Fibroblast of lung (primary cell): ENCODE measurements around the gene PILRA. TPM values are rescaled to one million over a fixed set of nuclear protein-coding genes. Genes with fewer than 3 reads are reported as not detected.
"Not testable (repeated sequence)": the region's sequence is repeated elsewhere in the genome, so short reads cannot be mapped to it uniquely, and the experiment has no call there.

Source experiments
- DNase-seq, 2 donors: peaks; one replicate each; pipeline versions ENCODE4 v3.0.0 to v3.0.0-alpha.2; 2010; ENCODE audit warnings: low read depth in 2 of 2
- H2AFZ ChIP-seq: 2 replicates; pipeline ENCODE4 v1.5.1; 2012; ENCODE audit warnings: low read length, control low read depth, inconsistent platforms
- H3K27ac ChIP-seq: 2 replicates; pipeline ENCODE4 v1.5.1; 2011; ENCODE audit warnings: low read length, control low read depth; ENCODE audit not compliant: insufficient read depth
- H3K27me3 ChIP-seq: 2 replicates; pipeline ENCODE4 v1.5.1; 2011; ENCODE audit warnings: mild to moderate bottlenecking, low read length; ENCODE audit not compliant: control insufficient read depth, insufficient read depth
- H3K36me3 ChIP-seq: 2 replicates; pipeline ENCODE4 v1.5.1; 2011; ENCODE audit warnings: low read length; ENCODE audit not compliant: control insufficient read depth, insufficient read depth
- H3K4me1 ChIP-seq: 2 replicates; pipeline ENCODE4 v1.5.1; 2011; ENCODE audit warnings: low read length; ENCODE audit not compliant: control insufficient read depth, insufficient read depth; ENCODE audit errors: extremely low read depth
- H3K4me2 ChIP-seq: 2 replicates; pipeline ENCODE4 v1.5.1; 2011; ENCODE audit warnings: low read length, control low read depth; ENCODE audit not compliant: insufficient read depth; ENCODE audit errors: extremely low read depth
- H3K4me3 ChIP-seq, 4 experiments: fragments of 200-600 bp in 1 of 4; sonication (generic) in 1 of 4; replicated peaks in 1 of 4; 2 replicates each; pipeline ENCODE4 v1.5.1; 2011 to 2016; ENCODE audit warnings: low read length in 4 of 4, low read depth in 3 of 4, mild to moderate bottlenecking in 3 of 4, control low read depth in 2 of 4, inconsistent platforms in 1 of 4, mixed read lengths in 1 of 4; ENCODE audit not compliant: insufficient read depth in 1 of 4; ENCODE audit errors: control extremely low read depth in 1 of 4
- H3K79me2 ChIP-seq: 2 replicates; pipeline ENCODE4 v1.5.1; 2012; ENCODE audit warnings: mild to moderate bottlenecking, low read length, inconsistent platforms; ENCODE audit not compliant: control insufficient read depth, insufficient read depth
- H3K9ac ChIP-seq: 2 replicates; pipeline ENCODE4 v1.5.1; 2011; ENCODE audit warnings: mild to moderate bottlenecking, low read length, control low read depth; ENCODE audit not compliant: insufficient read depth
- H3K9me3 ChIP-seq: 2 replicates; pipeline ENCODE4 v1.5.1; 2012; ENCODE audit warnings: low read depth, low read length; ENCODE audit not compliant: control insufficient read depth, insufficient read depth
- H4K20me1 ChIP-seq: 2 replicates; pipeline ENCODE4 v1.5.1; 2011; ENCODE audit warnings: low read length; ENCODE audit not compliant: control insufficient read depth, insufficient read depth; ENCODE audit errors: extremely low read depth
- EZH2 ChIP-seq: IDR thresholded peaks from 2 replicates; pipeline ENCODE4 v1.5.1; 2012; ENCODE audit warnings: low read length, control low read depth, mild to moderate bottlenecking; ENCODE audit errors: missing control alignments
- polyA plus RNA-seq, 2 donors: library from polyadenylated mRNA; depleted of rRNA in 1 of 2; stranded (reverse) in 1 of 2; unstranded in 1 of 2; fragments of >200 nt; gene quantifications; 2 replicates each; pipeline ENCODE4 v1.2.1, GENCODE V29; 2011 to 2012; ENCODE audit warnings: missing spikeins in 1 of 2
- total RNA-seq: library from RNA; depleted of rRNA; stranded (reverse); fragments of >200 nt; gene quantifications from 2 replicates; pipeline ENCODE4 v1.2.1, GENCODE V29; 2014
- TF ChIP-seq, protein P1 (sequence below), 2 donors: IDR thresholded peaks in 1 of 2; conservative IDR thresholded peaks in 1 of 2; 1 replicate in 1 of 2; 2 replicates in 1 of 2; pipeline ENCODE4 v1.5.1; 2011 to 2012; ENCODE audit warnings: low read length in 2 of 2, control low read depth in 1 of 2, inconsistent platforms in 1 of 2, low read depth in 1 of 2, mild to moderate bottlenecking in 1 of 2

PILRA gene
- total and polyA plus RNA-seq, 2 donors (not counting 1 experiment from before 2014, with no cell fraction given): 0.15 to 0.33 TPM

DNA sequence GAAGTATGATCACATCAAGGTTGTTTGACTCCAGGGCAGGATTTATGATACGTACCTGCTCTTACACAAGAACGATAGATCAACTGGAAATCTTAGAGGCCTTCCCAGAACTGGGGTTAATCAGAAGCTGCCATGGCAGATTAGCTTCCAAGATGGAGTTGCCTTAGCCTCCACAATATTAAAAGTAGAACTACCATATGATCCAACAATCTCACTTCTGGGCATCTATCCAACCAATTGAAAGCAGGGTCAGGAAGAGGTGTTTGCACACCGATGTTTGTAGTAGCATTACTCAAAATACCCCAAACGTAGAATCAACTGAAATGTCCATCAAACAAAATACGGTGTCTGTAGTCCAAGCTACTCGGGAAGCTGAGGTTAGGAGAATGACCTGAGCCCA is 8.8 kb upstream of the PILRA start:
- Histone ChIP-seq H3K36me3 (peaks cover 13% of the 10 kb centered on the region), H2AFZ (no peak overlapping the region), H3K4me3 (no peak overlapping the region), H3K4me2 (no peak overlapping the region), H3K79me2 (no peaks in the 10 kb centered on the region), H3K27me3 (no peaks in the 10 kb centered on the region), H3K9me3 (no peaks in the 10 kb centered on the region), H3K27ac (no peak overlapping the region), H4K20me1 (no peaks in the 10 kb centered on the region), H3K4me1 (no peaks in the 10 kb centered on the region), H3K9ac (no peak overlapping the region)
- TF ChIP-seq, protein P1, sequence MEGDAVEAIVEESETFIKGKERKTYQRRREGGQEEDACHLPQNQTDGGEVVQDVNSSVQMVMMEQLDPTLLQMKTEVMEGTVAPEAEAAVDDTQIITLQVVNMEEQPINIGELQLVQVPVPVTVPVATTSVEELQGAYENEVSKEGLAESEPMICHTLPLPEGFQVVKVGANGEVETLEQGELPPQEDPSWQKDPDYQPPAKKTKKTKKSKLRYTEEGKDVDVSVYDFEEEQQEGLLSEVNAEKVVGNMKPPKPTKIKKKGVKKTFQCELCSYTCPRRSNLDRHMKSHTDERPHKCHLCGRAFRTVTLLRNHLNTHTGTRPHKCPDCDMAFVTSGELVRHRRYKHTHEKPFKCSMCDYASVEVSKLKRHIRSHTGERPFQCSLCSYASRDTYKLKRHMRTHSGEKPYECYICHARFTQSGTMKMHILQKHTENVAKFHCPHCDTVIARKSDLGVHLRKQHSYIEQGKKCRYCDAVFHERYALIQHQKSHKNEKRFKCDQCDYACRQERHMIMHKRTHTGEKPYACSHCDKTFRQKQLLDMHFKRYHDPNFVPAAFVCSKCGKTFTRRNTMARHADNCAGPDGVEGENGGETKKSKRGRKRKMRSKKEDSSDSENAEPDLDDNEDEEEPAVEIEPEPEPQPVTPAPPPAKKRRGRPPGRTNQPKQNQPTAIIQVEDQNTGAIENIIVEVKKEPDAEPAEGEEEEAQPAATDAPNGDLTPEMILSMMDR (conservative IDR thresholded peaks at IDR 0.05 in 1 of 2, IDR thresholded peaks at IDR 0.05 in 1 of 2; ENCODE audit: low read depth in 1 of 2, low read length in 2 of 2): no peak
- TF ChIP-seq EZH2: no peak
- no peak for DNase-seq

DNA sequence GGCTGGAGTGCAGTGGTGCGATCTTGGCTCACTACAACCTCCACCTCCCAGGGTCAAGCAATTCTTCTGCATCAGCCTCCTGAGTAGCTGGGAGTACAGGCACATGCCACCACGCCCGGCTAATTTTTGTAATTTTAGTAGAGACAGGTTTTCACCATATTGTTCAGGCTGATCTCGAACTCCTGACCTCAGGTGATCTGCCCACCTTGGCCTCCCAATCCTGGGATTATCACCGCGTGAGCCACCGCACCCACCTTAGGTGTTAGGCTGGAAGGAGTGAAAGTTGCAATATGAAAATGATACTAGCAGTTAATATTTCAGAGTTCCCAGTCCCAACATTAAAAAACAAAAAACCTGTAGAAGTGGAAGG is 7.3 kb upstream of the PILRA start:
- H4K20me1 ChIP-seq, H3K79me2 ChIP-seq, DNase-seq, H3K27me3 ChIP-seq, H3K9me3 ChIP-seq, H3K4me1 ChIP-seq, H3K4me3 ChIP-seq, H3K9ac ChIP-seq, H3K36me3 ChIP-seq, H3K4me2 ChIP-seq, H2AFZ ChIP-seq, H3K27ac ChIP-seq: not testable (repeated sequence)

DNA sequence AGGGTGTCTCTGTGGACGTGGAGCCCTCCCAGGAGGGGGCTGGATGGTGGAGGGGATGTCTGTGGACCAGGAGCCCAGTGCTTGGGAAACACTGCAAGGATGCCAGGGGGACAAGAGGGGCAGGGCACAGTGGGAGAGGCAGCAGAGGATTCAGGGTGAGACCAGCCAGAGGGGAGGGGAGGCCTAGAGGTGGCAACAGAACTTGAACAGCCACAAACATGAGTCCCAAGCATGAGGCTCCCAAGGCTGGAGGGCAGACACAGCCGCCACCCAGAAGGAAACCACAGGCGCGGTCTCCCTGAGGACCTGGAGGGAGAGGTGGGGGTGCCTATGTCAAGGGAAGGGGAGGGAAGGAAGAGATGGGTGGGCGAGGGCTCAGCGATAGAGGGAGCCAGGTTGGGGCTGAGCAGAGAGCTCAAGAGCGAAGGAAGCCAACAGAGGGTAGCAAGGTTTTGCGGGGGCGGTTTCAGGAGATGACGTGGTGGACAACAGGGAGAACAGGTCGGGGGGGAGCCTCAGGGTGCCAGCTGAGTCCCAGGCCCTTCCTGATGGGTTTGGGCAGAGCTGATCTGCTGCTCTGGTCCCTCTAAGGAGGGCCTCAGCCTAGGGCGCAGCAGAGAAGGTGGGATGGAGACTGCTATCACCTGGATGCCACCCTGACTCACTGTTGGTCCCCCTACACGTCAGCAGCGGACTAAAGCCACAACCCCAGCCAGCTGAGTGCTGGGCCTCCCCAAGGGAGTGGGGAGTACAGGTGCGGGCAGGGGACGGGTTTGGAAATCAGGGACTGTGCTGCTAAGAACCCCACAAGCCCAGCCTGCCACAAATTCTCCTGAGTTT is 6.7 kb upstream of the PILRA start:
- H2AFZ ChIP-seq: no peak overlapping the region
- H3K9ac ChIP-seq: no peak overlapping the region

More for the DNA sequence above, 6.7 kb upstream of the PILRA start:
- no peak overlapping the region for H3K27ac ChIP-seq
- peaks cover 3% of the 10 kb centered on the region for H3K36me3 ChIP-seq
- no peaks in the 10 kb centered on the region for H3K4me1 ChIP-seq
- no peaks in the 10 kb centered on the region for H3K79me2 ChIP-seq
- no peak overlapping the region for H3K4me2 ChIP-seq
- H3K27me3 ChIP-seq: no peaks in the 10 kb centered on the region
- H3K4me3 ChIP-seq: no peak overlapping the region
- no peaks in the 10 kb centered on the region for H3K9me3 ChIP-seq
- no peak for DNase-seq
- TF ChIP-seq, protein P1 (conservative IDR thresholded peaks at IDR 0.05 in 1 of 2, IDR thresholded peaks at IDR 0.05 in 1 of 2; ENCODE audit: low read depth in 1 of 2, low read length in 2 of 2): no peak
- TF ChIP-seq EZH2: no peak
- H4K20me1 ChIP-seq: no peaks in the 10 kb centered on the region
